ENCODE measurements around the gene MAP3K15. TPM values are rescaled to one million over a fixed set of nuclear protein-coding genes. Genes with fewer than 3 reads are reported as not detected.

Gene MAP3K15
- total RNA-seq, 6 donors from 2014 or later = 0.44 to 5.2 (median 1.4) TPM

- H3K4me1 ChIP-seq = no peaks in the 10 kb centered on the region
- DNase-seq (no peak), ATAC-seq (ENCODE audit: low FRiP score in 2 of 2) (peak in 1 of 2 donors; percentile 74)
These were observed 182.3 kb downstream of the MAP3K15 start for GRCh38 chrX:19332983-19333382.

GRCh38 chrX:19331831-19332230 lies 183.5 kb downstream of the MAP3K15 start:
- Histone ChIP-seq H3K27ac (no peak overlapping the region), H3K36me3 (no peaks in the 10 kb centered on the region), H3K9me3 (peaks cover 0 to 10% (median 0%) of the 10 kb centered on the region in 4 donors), H3K27me3 (no peaks in the 10 kb centered on the region), H3K4me3 (no peak overlapping the region), H3K4me1 (no peaks in the 10 kb centered on the region)
- ATAC-seq (ENCODE audit: low FRiP score in 2 of 2) (no peak), DNase-seq (no peak)
- 83 to 84% methylated on average over 10 of the region's 10 CpGs for WGBS, 2 donors
- TF ChIP-seq POLR2AphosphoS5 (IDR thresholded peaks at IDR 0.05) (no peak), CTCF (IDR thresholded peaks at IDR 0.05) (no peak), POLR2A (IDR thresholded peaks at IDR 0.05) (no peak), EP300 (IDR thresholded peaks at IDR 0.05) (no peak)

More at GRCh38 chrX:19332983-19333382, 182.3 kb downstream of the MAP3K15 start:
- Histone ChIP-seq H3K36me3 (no peaks in the 10 kb centered on the region), H3K9me3 (peaks cover 0 to 10% (median 0%) of the 10 kb centered on the region in 4 donors), H3K4me3 (no peak overlapping the region), H3K27ac (no peak overlapping the region), H3K27me3 (no peaks in the 10 kb centered on the region)
- no peak for TF ChIP-seq EP300 (IDR thresholded peaks at IDR 0.05)
- no peak for TF ChIP-seq CTCF (IDR thresholded peaks at IDR 0.05)
- TF ChIP-seq POLR2AphosphoS5 (IDR thresholded peaks at IDR 0.05) = no peak
- no peak for TF ChIP-seq POLR2A (IDR thresholded peaks at IDR 0.05)
- 59 to 75% methylated on average over 1 to 5 of the region's 5 CpGs for WGBS, 2 donors

- Histone ChIP-seq H3K9me3 (no peaks in the 10 kb centered on the region), H3K4me1 (no peaks in the 10 kb centered on the region), H3K27ac (no peak overlapping the region), H3K36me3 (no peaks in the 10 kb centered on the region), H3K4me3 (no peak overlapping the region), H3K27me3 (no peaks in the 10 kb centered on the region)
- 79 to 86% methylated on average over 2 of the region's 2 CpGs for WGBS, 2 donors
- DNase-seq (no peak), ATAC-seq (ENCODE audit: low FRiP score in 2 of 2) (no peak)
- TF ChIP-seq POLR2A (IDR thresholded peaks at IDR 0.05) = no peak
- TF ChIP-seq EP300 (IDR thresholded peaks at IDR 0.05) = no peak
- no peak for TF ChIP-seq POLR2AphosphoS5 (IDR thresholded peaks at IDR 0.05)
- no peak for TF ChIP-seq CTCF (IDR thresholded peaks at IDR 0.05)
These were observed 188.7 kb downstream of the MAP3K15 start for GRCh38 chrX:19326567-19326966.

Small RNAs within 50 kb of the gene (small RNA-seq; reads per million reads assigned to genes)
- 0 reads per million in 4 donors for gene RF00019

Other genes starting within 250 kb of the MAP3K15 start
- 100 to 1,000 TPM in 4 of 6 donors, 10 to 100 TPM in 2; 60.6 to 216 (median 111) TPM for gene PDHA1, start 171.6 kb downstream of the MAP3K15 start, total RNA-seq

Measured in upper lobe of left lung (tissue), 6 donors.